Measurements from ENCODE around the gene PDE11A. TPM values are rescaled to one million over a fixed set of nuclear protein-coding genes. Genes with fewer than 3 reads are reported as not detected.
A peak's percentile ranks its signal among the peaks of the same experiment; 100 is the strongest.

PDE11A gene
- total RNA-seq, 6 experiments from 2014 or later: 1.2 to 9.4 (median 6.3) TPM

- 77% methylated on average over 1 of the region's 8 CpGs for WGBS (ENCODE audit: insufficient coverage, low coverage, low lambda C conversion rate, missing lambda C conversion rate)
- no peak overlapping the region for H3K27ac ChIP-seq
- H3K36me3 ChIP-seq: no peaks in the 10 kb centered on the region
- H3K4me1 ChIP-seq: peaks cover 0 to 13% (median 4%) of the 10 kb centered on the region in 4 donors
- ATAC-seq: no peak
- H3K9me3 ChIP-seq: no peaks in the 10 kb centered on the region
- H3K27me3 ChIP-seq: no peaks in the 10 kb centered on the region
- H3K4me3 ChIP-seq: no peak overlapping the region
- intact Hi-C loops (cut with DNase I): no loop called here
- DNase-seq: no peak
- TF ChIP-seq POLR2A (IDR thresholded peaks at IDR 0.05): no peak
- TF ChIP-seq CTCF (IDR thresholded peaks at IDR 0.05): no peak
These were observed 99.8 kb downstream of the PDE11A start for GRCh38 chr2:177972782-177973181.

- H3K9me3 ChIP-seq: no peaks in the 10 kb centered on the region
- intact Hi-C loops (cut with DNase I): no loop called here
- H3K4me3 ChIP-seq: no peak overlapping the region
- DNase-seq (no peak), ATAC-seq (peak in 1 of 4 donors; percentile 60)
- TF ChIP-seq CTCF (IDR thresholded peaks at IDR 0.05) (no peak), POLR2A (IDR thresholded peaks at IDR 0.05) (no peak)
- peaks cover 0 to 13% (median 4%) of the 10 kb centered on the region in 4 donors for H3K4me1 ChIP-seq
- H3K36me3 ChIP-seq: no peaks in the 10 kb centered on the region
- H3K27me3 ChIP-seq: no peaks in the 10 kb centered on the region
- H3K27ac ChIP-seq: peak overlapping the region in 2 of 3 donors; percentile 0 to 70
These were observed 100.5 kb downstream of the PDE11A start for GRCh38 chr2:177972123-177972522.

- no peak overlapping the region for H3K4me3 ChIP-seq
- H3K9me3 ChIP-seq: no peaks in the 10 kb centered on the region
- H3K4me1 ChIP-seq: peaks cover 0 to 13% (median 4%) of the 10 kb centered on the region in 4 donors
- no peaks in the 10 kb centered on the region for H3K27me3 ChIP-seq
- no peaks in the 10 kb centered on the region for H3K36me3 ChIP-seq
- intact Hi-C loops (cut with DNase I): no loop called here
- 72% methylated on average over 3 of the region's 3 CpGs for WGBS (ENCODE audit: insufficient coverage, low coverage, low lambda C conversion rate, missing lambda C conversion rate)
- TF ChIP-seq POLR2A (IDR thresholded peaks at IDR 0.05): no peak
- no peak for TF ChIP-seq CTCF (IDR thresholded peaks at IDR 0.05)
- ATAC-seq (peak; percentile 89 to 98 (median 95)), DNase-seq (no peak)
- peak overlapping the region in 2 of 3 donors; percentile 0 to 70 for H3K27ac ChIP-seq
These were observed 101.7 kb downstream of the PDE11A start for GRCh38 chr2:177970670-177971454.

GRCh38 chr2:177964892-177965291, 107.7 kb downstream of the PDE11A start:
- 64% methylated on average over 1 of the region's 1 CpG for WGBS (ENCODE audit: insufficient coverage, low coverage, low lambda C conversion rate, missing lambda C conversion rate)

More at GRCh38 chr2:177964892-177965291, 107.7 kb downstream of the PDE11A start:
- ATAC-seq (no peak), DNase-seq (no peak)
- H3K36me3 ChIP-seq: no peaks in the 10 kb centered on the region
- TF ChIP-seq CTCF (IDR thresholded peaks at IDR 0.05) (no peak), POLR2A (IDR thresholded peaks at IDR 0.05) (no peak)
- no peaks in the 10 kb centered on the region for H3K9me3 ChIP-seq
- no peak overlapping the region for H3K4me3 ChIP-seq
- intact Hi-C loops (cut with DNase I): no loop called here
- no peaks in the 10 kb centered on the region for H3K27me3 ChIP-seq
- no peak overlapping the region for H3K27ac ChIP-seq
- no peaks in the 10 kb centered on the region for H3K4me1 ChIP-seq
